Keratinocyte (primary cell): Measurements from ENCODE around the gene FBXL14. TPM values are rescaled to one million over a fixed set of nuclear protein-coding genes. Genes with fewer than 3 reads are reported as not detected.

Experiments
- DNase-seq: peaks from one replicate; pipeline ENCODE4 v3.0.0-alpha.2; 2011; ENCODE audit warnings: low read depth, missing footprints, low spot score
- FAIRE-seq: peaks from 2 replicates; lab custom pipeline; 2011; peaks lifted over from hg19 to GRCh38; lab: Jason Lieb, UNC
- H2AFZ ChIP-seq: 2 replicates; pipeline ENCODE4 v1.6.0; 2012; ENCODE audit warnings: low read length, control low read depth, inconsistent platforms; ENCODE audit not compliant: control insufficient read depth
- H3K27ac ChIP-seq: 2 replicates; pipeline ENCODE4 v1.5.1; 2011; ENCODE audit warnings: low read length; ENCODE audit not compliant: control insufficient read depth, insufficient read depth
- H3K27me3 ChIP-seq: 3 replicates; pipeline ENCODE4 v1.6.0; 2011; ENCODE audit warnings: low read length; ENCODE audit not compliant: control insufficient read depth, insufficient read depth; ENCODE audit errors: extremely low read depth
- H3K36me3 ChIP-seq, 2 experiments: 2 replicates in 1 of 2; 3 replicates in 1 of 2; pipeline ENCODE4 v1.5.1; 2011; ENCODE audit warnings: low read length in 2 of 2, mild to moderate bottlenecking in 1 of 2; ENCODE audit not compliant: control insufficient read depth in 2 of 2, insufficient read depth in 2 of 2; ENCODE audit errors: extremely low read depth in 1 of 2
- H3K4me1 ChIP-seq: 3 replicates; pipeline ENCODE4 v1.5.1; 2011; ENCODE audit warnings: low read length; ENCODE audit not compliant: control insufficient read depth, insufficient read depth; ENCODE audit errors: extremely low read depth
- H3K4me2 ChIP-seq: 3 replicates; pipeline ENCODE4 v1.6.0; 2011; ENCODE audit warnings: low read depth, low read length; ENCODE audit not compliant: control insufficient read depth, insufficient read depth; ENCODE audit errors: extremely low read depth
- H3K4me3 ChIP-seq, 3 experiments: fragments of 200-600 bp in 1 of 3; sonication (generic) in 1 of 3; 2 replicates in 2 of 3; 3 replicates in 1 of 3; pipeline ENCODE4 v1.5.1; 2011 to 2016; ENCODE audit warnings: low read length in 3 of 3, mild to moderate bottlenecking in 3 of 3, control low read depth in 2 of 3, inconsistent platforms in 1 of 3, low read depth in 1 of 3, mixed read lengths in 1 of 3, mixed run types in 1 of 3, moderate library complexity in 1 of 3; ENCODE audit not compliant: control insufficient read depth in 2 of 3, insufficient read depth in 2 of 3; ENCODE audit errors: extremely low read depth in 1 of 3
- H3K79me2 ChIP-seq: 2 replicates; pipeline ENCODE4 v1.6.0; 2012; ENCODE audit warnings: low read length; ENCODE audit not compliant: control insufficient read depth, insufficient read depth
- H3K9ac ChIP-seq: 3 replicates; pipeline ENCODE4 v1.6.0; 2011; ENCODE audit warnings: low read length; ENCODE audit not compliant: control insufficient read depth, insufficient read depth; ENCODE audit errors: extremely low read depth
- H3K9me1 ChIP-seq: 3 replicates; pipeline ENCODE4 v1.6.0; 2011; ENCODE audit warnings: low read length; ENCODE audit not compliant: control insufficient read depth, insufficient read depth; ENCODE audit errors: extremely low read depth
- H3K9me3 ChIP-seq: 2 replicates; pipeline ENCODE4 v1.5.1; 2012; ENCODE audit warnings: low read depth, low read length; ENCODE audit not compliant: control insufficient read depth
- H4K20me1 ChIP-seq: 3 replicates; pipeline ENCODE4 v1.6.0; 2011; ENCODE audit warnings: low read length; ENCODE audit not compliant: control insufficient read depth, insufficient read depth; ENCODE audit errors: extremely low read depth
- CTCF ChIP-seq, 3 experiments: IDR thresholded peaks in 1 of 3; conservative IDR thresholded peaks in 1 of 3; optimal IDR thresholded peaks in 1 of 3; 2 replicates in 2 of 3; 3 replicates in 1 of 3; pipeline versions ENCODE3 to v1.5.1; 2011; ENCODE audit warnings: low read length in 3 of 3, mild to moderate bottlenecking in 3 of 3, moderate library complexity in 2 of 3, control low read depth in 1 of 3, inconsistent platforms in 1 of 3; ENCODE audit not compliant: insufficient read depth in 2 of 3; ENCODE audit errors: extremely low read depth in 1 of 3
- EZH2 ChIP-seq: IDR thresholded peaks from one replicate; pipeline ENCODE4 v1.6.1; 2012; ENCODE audit warnings: inconsistent platforms, mild to moderate bottlenecking, low read length, moderate library complexity
- dilution Hi-C: fragments of 300-500 bp; cut with MboI; formaldehyde crosslinking; loops from one replicate; pipeline ENCODE4 v1.7.0; 2020; ENCODE audit warnings: low sequenced_read_pairs; ENCODE audit not compliant: extremely low pct_ligation_motif_present
- polyA plus RNA-seq, 5 experiments: library from polyadenylated mRNA; depleted of rRNA in 3 of 5; stranded (reverse) in 3 of 5; stranded (forward) in 1 of 5; unstranded in 1 of 5; fragments of >200 nt; gene quantifications; 1 replicate in 1 of 5; 2 replicates in 3 of 5; 3 replicates in 1 of 5; pipeline versions ENCODE4 v1.2.1 to v1.2.3, GENCODE V29; 2011 to 2012; ENCODE audit warnings: missing spikeins in 2 of 5, low read depth in 1 of 5, low replicate concordance in 1 of 5

Gene FBXL14
- polyA plus RNA-seq, 1 donor (not counting 4 experiments of a cell fraction or from before 2014, with no cell fraction given) = 1.8 TPM

GRCh38 chr12:1640328-1641234, 46.2 kb upstream of the FBXL14 start:
- no peak overlapping the region for H3K4me2 ChIP-seq
- DNase-seq (no peak), FAIRE-seq (no peak)
- H3K36me3 ChIP-seq = no peaks in the 10 kb centered on the region
- no peak overlapping the region for H3K27ac ChIP-seq
- TF ChIP-seq EZH2 (no peak), CTCF (optimal IDR thresholded peaks at IDR 0.05 in 1 of 3, IDR thresholded peaks at IDR 0.05 in 1 of 3, conservative IDR thresholded peaks at IDR 0.05 in 1 of 3; ENCODE audit: extremely low read depth in 1 of 3, insufficient read depth in 2 of 3, low read length in 3 of 3) (no peak)
- H3K9me1 ChIP-seq = peaks cover 2% of the 10 kb centered on the region
- peaks cover 9% of the 10 kb centered on the region for H3K4me1 ChIP-seq
- no peaks in the 10 kb centered on the region for H3K27me3 ChIP-seq
- no peaks in the 10 kb centered on the region for H4K20me1 ChIP-seq
- H3K79me2 ChIP-seq = no peaks in the 10 kb centered on the region
- no peak overlapping the region for H2AFZ ChIP-seq
- H3K9me3 ChIP-seq = no peaks in the 10 kb centered on the region
- dilution Hi-C loops = no loop called here
- H3K4me3 ChIP-seq = no peak overlapping the region
- H3K9ac ChIP-seq = no peak overlapping the region

GRCh38 chr12:1639538-1639937, 45.2 kb upstream of the FBXL14 start:
- TF ChIP-seq CTCF (optimal IDR thresholded peaks at IDR 0.05 in 1 of 3, IDR thresholded peaks at IDR 0.05 in 1 of 3, conservative IDR thresholded peaks at IDR 0.05 in 1 of 3; ENCODE audit: extremely low read depth in 1 of 3, insufficient read depth in 2 of 3, low read length in 3 of 3) (no peak), EZH2 (no peak)
- no peaks in the 10 kb centered on the region for H3K27me3 ChIP-seq
- H4K20me1 ChIP-seq = no peaks in the 10 kb centered on the region
- DNase-seq (no peak), FAIRE-seq (no peak)
- peaks cover 2% of the 10 kb centered on the region for H3K9me1 ChIP-seq
- no peak overlapping the region for H3K9ac ChIP-seq
- H2AFZ ChIP-seq = no peak overlapping the region
- H3K27ac ChIP-seq = no peak overlapping the region
- peaks cover 5% of the 10 kb centered on the region for H3K4me1 ChIP-seq
- H3K4me3 ChIP-seq = no peak overlapping the region
- no peak overlapping the region for H3K4me2 ChIP-seq
- dilution Hi-C loops = no loop called here
- no peaks in the 10 kb centered on the region for H3K9me3 ChIP-seq
- no peaks in the 10 kb centered on the region for H3K36me3 ChIP-seq
- H3K79me2 ChIP-seq = no peaks in the 10 kb centered on the region
